Measurements from ENCODE around the gene CNNM1.

GRCh38 chr10:99421233-99421739 lies 92.1 kb downstream of the CNNM1 start:
- TF ChIP-seq CTCF (IDR thresholded peaks at IDR 0.05) = no peak
- TF ChIP-seq ESRRA (CRISPR knock-in tag; IDR thresholded peaks at IDR 0.05; ENCODE audit: borderline replicate concordance) = no peak
- TF ChIP-seq CREB1 (CRISPR knock-in tag; IDR thresholded peaks at IDR 0.05) = no peak
- TF ChIP-seq SP1 (CRISPR knock-in tag; conservative IDR thresholded peaks at IDR 0.05) = no peak
- TF ChIP-seq MAX (CRISPR knock-in tag; IDR thresholded peaks at IDR 0.05) = no peak
